GM19455 (cell line): ENCODE data around the gene MEIS1.

Experiments
- ATAC-seq: cut with Tn5 transposase; IDR thresholded peaks from one replicate; pipeline ENCODE4 v1.9.1; 2021; ENCODE audit not compliant: unreplicated experiment

The MEIS1 gene

DNA sequence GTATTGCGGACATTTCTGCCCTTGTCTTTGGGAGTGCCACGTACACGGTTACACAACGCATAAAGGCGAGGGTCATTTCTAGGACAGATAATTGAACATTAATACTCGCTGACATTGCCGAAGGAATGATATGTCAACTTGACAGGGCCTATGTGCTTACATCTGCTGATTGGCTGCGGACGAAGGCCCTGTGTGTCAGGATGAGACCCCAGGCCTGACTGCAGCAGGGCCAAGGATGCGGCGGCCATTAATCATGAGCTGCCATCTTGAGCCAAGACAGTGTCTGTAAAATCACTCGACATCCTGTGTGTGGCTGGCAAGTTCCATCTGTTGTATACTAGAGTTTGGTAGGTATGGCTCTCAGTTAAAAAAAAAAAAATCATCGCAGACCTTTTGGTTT lies 96.6 kb downstream of the MEIS1 start:
- ATAC-seq, result no peak

DNA sequence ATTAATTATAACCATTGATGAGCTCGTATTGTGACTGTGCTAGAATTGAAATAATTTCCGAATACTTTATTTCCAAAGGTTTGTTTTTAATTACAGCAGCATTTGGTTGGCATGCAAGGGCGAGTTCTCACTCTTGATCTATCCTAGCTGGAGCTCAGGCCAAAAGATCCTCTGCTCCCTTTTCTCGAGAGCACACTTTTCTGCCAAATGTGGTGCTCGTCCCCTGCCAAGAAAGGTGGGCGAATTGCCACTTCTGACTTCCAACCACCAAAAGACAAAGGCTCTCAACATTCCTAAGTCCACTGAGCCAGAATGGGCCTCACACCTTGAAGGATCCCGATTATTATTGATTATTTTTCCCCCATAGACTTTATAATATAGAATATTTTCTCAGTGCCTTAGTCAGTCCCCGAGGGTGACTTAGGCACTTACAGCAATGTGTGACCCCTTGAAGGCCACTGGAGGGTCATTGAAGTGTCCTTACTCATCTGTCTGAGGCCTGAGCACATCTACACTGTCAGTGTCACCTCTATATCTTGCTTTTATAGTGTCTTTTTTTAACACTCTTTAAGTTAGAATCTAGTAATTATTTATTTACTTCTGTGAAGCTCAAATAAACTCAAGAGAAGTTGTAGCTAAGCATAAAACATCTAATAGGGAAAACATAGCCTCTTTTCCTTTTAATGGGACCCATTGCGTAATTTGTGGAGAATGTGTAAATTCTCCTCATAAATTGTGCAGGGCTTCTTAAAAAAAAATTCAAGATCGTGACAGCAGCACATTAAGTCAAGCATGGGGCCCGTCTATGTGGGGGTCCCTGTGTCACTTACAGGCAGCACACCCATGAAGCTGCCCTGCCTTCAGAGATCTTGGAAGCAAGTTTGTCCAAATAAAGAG lies 98.3 kb downstream of the MEIS1 start:
- no peak for ATAC-seq

DNA sequence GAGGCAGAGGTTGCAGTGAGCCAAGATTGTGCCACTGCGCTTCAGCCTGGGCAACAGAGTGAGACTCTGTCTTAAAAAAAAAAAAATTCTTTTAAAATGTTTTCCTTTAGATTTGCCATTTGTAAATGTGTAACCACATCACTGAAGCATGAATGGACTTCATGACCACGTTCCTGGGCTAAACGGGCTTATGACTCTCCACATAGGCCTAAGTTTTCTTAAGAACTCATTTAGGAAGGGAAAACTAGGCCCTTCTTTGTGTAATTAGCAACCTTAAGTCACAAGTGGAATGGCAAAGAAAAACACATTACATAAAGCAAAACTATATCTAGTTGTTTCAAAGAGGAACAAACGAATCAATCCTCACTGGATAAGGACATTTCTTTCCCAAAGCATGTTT lies 99.5 kb downstream of the MEIS1 start:
- ATAC-seq, result no peak

DNA sequence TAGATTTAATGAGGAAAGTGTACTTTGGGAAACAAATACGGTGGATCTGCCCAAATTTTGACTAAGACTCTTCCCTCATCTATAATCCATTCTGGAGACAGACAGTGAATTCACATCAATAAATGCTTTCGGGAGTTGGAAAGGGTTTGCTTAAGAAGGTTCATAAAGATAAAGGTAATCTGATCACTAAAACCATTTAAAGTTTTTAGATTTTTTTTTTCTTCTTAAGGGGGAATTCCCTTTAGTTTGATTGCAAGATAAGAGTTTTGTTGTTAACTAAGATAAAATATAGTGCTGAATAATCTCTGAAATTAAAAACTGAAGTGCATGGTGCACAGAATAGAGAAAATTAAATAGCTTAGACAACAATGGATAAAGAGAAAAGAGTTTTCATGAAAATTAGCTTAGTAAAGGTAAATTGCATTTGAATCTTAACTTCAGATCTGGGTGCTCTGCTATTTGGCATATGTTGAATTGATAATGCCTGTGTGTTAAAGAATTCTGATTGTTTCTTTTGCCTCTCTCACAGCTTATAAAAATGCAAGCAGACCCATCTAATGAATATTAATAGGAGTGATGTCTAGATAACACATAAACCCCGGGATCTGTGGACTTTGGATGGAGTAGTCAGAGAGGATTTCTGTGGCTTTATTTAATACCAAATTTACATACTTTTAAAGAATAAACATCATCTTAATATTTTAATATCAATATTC lies 100.8 kb downstream of the MEIS1 start:
- ATAC-seq, result no peak

DNA sequence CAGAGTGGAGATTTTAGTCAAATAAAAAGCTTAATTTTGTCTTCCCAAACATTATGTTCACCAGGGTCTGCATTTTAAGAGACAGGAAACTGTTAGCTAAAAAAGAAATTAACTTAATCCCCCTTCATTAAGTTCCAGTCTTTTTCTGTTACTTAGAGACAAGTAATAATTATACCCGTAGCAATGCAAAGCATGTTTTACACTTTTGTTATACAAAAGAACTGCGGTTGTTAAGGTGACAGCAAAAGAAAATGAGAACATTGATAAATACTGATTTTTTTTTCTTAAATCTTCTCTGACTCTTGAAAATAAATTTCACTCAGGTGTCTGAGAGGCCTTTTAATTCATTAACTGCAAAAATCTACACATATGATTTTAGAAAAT lies 101.4 kb downstream of the MEIS1 start:
- ATAC-seq, result no peak

DNA sequence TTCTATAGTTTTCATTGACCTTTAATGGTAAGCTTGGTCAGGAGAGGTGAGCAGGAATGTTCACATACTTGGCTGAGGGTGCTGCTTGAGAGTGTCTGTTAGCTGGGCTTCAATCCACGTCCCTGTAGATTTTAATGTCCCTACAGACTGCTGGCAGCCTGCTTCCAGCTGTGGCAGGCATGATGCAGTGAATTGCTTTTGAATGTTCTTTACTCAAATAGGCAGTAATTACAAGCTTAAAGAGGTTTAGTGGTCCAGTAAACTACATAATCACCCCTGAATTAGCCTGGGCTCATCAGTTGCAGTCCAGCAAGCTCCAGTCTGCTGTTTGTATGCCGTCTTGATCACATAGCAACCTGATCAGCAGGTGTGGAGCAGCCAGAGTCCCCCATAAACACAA lies 102.1 kb downstream of the MEIS1 start:
- no peak for ATAC-seq

DNA sequence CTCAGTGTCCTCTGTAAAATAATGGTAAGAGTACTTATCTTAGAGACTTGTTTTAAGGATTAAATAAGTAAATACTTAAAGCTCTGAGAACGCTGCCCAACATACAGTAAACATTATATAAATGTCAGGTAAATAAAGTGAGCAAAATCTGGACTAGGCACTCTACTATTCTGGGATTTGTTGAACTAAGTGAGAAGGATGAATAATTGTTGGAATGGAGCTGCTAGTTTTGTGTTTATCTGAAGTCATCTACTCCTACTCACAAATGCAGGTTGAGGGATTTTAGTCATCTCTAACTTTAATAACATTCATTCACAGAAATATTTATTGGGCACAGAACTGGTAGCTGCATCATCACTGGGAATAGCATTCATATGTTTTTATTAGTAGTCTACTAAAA lies 103.4 kb downstream of the MEIS1 start:
- ATAC-seq, result no peak

DNA sequence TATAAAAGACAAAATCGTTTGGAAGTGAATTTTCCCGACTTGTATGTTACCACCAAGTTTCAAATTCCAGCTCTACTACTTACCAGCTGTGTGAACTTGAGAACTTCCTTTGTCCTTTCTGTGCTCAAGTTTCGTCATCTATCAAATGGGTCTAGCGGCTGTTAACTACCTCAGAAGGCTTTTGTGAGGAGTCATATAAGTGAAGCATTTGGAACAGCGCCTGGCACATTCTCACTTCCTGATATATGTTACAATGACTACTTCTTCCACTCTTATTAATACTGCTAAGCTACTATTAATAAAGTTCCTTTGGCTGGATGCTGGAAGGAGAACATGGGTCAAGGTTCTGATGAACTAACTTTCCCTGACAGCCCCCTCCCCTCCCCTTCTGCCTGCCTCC lies 104.5 kb downstream of the MEIS1 start:
- ATAC-seq, result no peak

DNA sequence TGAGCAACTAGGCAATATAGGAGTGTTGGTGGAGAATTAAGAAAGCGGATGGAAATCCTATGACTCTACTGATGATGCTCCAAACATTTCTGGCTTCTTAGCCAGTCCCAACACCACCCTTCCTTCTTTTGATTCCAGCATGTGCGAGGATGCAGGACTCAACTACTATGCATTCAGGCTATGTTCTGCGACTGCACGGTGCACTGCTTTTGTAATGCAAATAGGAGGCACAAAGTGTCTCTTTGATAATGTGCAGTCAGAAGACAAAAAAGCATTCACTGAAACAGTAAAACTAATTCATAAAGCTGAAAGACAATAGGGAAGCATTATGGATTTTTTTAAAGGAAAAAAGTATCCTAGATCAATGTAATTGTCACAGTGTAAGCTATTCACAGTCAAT lies 106.7 kb downstream of the MEIS1 start:
- ATAC-seq, result no peak

DNA sequence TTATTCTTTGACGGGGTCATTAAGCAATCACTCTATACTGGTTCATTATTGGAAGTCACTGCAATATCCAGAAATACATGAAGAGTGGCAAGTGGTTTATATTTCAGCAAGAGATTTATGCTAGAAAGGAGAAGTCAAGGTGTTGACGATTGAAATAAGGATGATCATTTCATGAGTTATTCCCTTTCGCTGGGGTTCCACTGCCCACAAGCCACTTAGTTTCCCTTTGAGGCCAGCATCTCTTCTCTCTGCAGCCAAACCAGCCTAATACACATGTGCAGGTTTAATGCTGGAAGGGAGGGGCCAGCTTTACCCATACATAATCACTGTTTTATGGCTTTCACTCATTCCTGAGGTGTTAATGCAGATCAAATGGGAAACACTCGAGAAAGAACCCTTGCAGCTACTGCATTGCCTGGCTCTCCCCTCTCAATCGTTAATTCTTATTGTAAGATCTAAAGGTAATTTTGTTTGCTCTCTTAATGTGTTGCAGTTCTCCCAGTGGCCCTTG lies 108.4 kb downstream of the MEIS1 start:
- ATAC-seq, result no peak

DNA sequence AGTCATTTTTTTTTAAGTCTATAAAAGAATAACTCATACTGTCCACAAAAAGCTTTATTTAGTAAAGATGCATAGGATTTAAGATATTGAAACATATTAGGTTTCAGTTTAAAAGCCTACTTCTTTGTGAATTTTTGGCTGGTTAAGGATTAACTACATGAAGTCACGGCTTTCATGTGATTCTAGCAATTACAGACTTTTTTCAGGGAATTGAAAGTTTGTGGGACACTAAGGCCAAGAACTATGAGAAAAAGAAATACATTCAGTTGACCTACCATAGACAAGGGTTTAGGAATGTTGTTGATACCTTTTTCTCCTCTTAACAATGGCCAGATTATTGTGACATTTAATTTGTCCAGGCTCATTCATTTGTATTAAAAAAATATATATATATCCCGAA lies 109.3 kb downstream of the MEIS1 start:
- ATAC-seq, result no peak

DNA sequence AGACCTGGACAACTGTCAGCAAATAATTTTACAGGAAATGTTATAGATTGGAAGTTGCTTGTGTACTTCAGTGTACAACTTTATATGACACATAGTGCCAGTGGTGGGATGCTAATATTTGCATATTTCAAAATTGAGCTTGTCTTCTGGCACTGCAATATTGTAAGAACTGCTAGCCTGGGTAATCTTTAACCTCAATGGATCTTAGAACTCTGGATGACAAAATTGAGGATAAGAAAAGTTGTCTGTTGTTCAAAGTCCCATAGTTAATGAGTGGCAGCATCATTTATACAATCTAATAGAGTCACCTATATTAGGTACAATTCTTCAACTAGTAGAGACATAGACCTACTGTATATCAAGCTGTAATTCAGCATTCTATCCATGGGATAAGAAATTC lies 110.3 kb downstream of the MEIS1 start:
- ATAC-seq, result no peak

DNA sequence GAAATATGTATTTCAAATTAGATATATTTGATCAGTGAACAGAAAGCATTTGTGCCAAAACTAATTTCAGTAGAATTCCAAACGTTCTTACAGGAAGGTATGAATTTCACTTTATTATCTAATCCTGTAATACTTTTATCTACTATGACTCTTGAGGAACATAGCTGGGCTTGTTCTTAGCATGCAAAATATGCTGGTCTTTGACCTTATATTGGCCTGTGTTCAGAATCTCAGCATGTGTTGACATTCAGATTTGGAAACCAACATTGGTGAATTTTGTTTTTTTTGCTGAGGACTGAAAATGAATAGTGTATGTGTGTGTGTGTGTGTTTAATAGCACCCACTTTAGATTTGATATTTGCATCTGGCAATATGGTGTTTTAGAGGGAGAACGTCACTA lies 112.2 kb downstream of the MEIS1 start:
- ATAC-seq, result no peak

DNA sequence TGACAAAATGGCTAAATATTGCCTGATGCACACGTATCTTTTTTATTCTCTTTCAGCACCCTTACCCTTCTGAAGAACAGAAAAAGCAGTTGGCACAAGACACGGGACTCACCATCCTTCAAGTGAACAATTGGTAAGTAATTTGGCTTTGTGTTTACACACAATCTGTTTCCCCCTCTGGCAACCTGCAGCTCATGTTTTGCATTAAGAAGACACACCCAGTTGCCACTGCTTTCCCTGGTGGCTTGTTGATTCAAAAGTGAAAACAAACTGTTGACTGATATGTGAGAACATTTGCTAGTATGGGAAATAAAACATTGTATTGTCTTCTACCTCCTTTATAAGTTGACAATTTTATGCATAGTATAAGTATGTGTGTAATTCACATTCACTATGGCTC lies 113.0 kb downstream of the MEIS1 start:
- no peak for ATAC-seq

DNA sequence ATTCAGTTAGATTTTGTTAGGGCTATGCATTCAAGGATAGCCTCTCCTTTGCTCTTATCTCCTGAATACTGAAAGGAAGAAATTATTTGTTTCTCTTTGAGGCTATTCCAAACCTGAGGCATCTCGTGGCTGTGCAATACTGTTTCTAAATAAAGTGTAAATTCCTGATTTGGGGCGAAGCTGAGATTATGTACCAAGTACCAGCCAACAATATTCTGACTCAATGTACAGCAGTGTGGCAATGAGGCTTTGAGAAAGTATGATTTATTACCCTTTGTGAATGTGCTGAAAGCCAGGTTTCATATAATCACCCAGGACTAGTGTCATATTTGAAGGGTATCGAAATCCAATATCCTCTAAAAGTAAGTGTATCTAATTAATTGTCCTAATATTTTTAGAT lies 113.5 kb downstream of the MEIS1 start:
- ATAC-seq, result no peak

DNA sequence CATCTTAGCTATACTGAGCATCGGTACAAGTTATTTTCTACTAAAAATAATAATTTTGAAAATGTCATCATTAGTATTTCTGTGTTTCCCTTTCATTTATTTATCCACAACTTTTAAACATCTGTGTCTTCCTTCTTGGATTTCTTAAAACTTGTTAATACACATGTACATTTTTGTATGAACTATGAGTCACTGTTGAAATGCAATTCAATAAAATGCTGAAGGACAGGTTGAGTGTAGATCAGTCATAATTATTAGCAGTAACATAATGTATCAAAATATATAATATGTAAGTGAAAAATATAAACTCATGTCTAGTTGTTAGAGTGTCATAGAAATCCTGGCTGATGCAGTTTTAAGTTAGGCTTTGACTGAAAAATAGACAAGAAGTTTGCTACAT lies 115.9 kb downstream of the MEIS1 start:
- ATAC-seq, result no peak

DNA sequence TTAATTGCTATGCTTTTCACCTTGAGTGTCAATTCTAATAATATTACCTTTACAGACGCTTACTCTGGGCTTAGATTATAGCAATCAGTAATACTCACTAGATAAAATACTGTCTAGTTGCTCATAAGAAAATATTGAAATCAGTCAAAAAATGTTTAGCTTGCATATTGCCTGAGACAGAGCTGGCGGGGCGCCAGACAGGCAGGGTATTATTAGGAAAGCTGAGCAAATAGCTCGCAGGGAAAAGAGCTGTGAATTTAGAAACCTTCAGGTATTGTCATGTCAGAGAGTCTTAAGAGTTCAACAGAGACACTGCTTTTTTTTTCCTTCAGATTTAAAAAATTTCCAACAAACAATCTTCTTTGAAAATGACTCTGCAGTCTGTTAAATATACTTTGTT lies 118.4 kb downstream of the MEIS1 start:
- ATAC-seq, result no peak

DNA sequence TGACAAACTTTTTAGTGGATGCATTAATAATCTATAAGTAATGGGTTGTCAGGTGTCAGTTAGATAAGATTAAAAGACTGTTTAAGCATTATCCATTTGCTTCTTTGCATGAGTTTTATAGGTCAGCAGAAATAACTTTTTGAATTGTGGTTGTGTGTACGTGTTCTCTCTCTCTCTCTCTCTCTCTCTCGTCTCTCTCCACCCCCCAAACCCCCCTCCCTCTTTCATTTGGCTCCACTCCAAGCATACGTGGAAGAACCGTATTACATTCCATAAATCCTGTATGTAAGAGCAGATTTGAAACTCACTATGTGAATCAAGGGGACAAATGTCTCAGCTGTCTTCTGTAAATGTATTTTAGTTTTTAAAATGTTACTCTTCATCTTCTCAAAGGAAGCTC lies 120.2 kb downstream of the MEIS1 start:
- ATAC-seq, result no peak

DNA sequence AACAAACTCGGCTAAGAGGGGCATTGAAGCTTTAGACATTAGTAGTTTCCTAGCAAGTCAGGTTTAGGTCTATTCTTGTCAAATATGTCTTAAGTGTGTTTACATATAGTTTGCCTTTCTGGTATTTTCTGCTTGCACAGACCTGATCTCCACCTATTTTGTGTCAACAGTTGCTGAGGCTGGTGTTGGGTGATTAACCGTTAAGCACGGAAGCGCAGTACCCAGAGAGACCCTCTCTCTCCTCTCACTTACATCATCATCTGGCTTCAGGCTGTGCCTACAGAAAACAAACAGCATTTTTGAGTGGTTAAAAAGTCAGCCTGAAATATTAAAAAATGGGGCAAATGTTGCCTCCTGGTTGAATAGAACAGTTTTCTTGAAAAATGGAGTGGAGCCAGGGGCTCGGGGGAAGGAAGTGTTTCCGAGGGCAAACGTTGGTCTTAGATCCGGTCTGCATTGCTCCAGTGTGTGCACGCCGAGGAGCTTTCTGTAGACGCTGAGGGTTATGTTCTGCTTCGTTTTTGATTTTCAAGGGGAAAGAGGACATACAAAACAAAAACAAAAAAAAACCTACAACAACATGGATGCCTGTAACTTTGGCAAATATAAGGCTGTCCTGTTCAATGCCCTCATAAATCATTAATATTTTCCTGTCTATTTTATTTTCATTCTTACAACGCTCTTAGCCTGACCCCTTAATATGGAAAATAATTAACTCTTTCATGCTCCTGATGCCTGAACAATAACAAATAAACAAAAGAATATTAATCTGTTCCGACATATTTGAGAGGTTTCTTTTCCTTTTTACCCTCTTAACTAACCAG lies 120.8 kb downstream of the MEIS1 start:
- ATAC-seq, result no peak

DNA sequence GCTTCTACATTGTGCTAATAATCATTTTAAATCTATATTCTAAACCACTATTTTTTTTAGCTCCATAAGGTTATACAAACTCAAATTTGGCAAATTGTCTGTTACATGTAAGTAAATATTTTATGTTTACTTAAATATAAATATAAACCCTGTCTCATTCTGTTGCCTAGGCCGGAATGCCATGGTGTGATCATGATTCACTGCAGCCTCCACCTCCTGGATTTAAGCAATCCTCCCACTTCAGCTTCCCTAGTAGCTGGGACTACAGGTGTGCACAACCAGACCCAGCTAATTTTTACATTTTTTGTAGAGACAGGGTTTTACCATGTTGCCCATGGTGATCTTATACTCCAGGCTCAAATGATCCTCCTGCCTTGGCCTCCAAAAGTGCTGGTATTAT lies 124.7 kb downstream of the MEIS1 start:
- no peak for ATAC-seq

DNA sequence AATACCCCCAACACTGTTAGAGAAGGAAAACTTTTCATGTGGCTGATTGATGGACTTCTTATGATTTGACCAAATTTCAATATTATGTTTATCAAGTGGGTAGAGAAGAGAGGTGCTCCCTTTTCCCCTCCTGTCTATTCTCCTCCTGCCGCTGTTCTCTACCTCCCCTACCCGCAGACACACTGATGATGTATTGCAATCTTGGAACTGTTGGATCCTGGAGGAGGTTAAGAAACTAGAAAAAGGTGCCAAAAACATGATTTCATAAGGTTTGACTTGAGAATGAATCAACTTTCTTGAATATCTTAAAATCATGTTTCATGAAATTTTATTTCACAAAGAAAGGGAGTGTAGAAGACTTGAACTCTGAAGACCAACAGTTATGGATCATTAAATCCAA lies 125.8 kb downstream of the MEIS1 start:
- ATAC-seq, result no peak
